ENCODE results near the gene CRNN. TPM values are rescaled to one million over a fixed set of nuclear protein-coding genes. Genes with fewer than 3 reads are reported as not detected.

CRNN gene
- total and polyA plus RNA-seq, 2 experiments from 2014 or later: not detected

GRCh38 chr1:152392909-152393308 lies 21.2 kb downstream of the CRNN start:
- DNase-seq (ENCODE audit: low read depth in 1 of 2, low spot score in 1 of 2): no peak
- no peaks in the 10 kb centered on the region for H3K27me3 ChIP-seq
- H3K4me3 ChIP-seq: no peak overlapping the region
- no peak for TF ChIP-seq CTCF (IDR thresholded peaks at IDR 0.05; ENCODE audit: low read depth, low read length)
- no peaks in the 10 kb centered on the region for H3K36me3 ChIP-seq
- no peaks in the 10 kb centered on the region for H3K9me3 ChIP-seq (ENCODE audit: low read depth)
- H3K27ac ChIP-seq: no peak overlapping the region
- H3K4me1 ChIP-seq (ENCODE audit: low read depth): no peaks in the 10 kb centered on the region

- TF ChIP-seq CTCF (IDR thresholded peaks at IDR 0.05; ENCODE audit: low read depth, low read length): no peak
- no peaks in the 10 kb centered on the region for H3K27me3 ChIP-seq
- no peak for DNase-seq (ENCODE audit: low read depth in 1 of 2, low spot score in 1 of 2)
- H3K36me3 ChIP-seq: no peaks in the 10 kb centered on the region
- no peak overlapping the region for H3K27ac ChIP-seq
- H3K4me3 ChIP-seq: no peak overlapping the region
- H3K9me3 ChIP-seq (ENCODE audit: low read depth): no peaks in the 10 kb centered on the region
- no peaks in the 10 kb centered on the region for H3K4me1 ChIP-seq (ENCODE audit: low read depth)
These were observed 25.2 kb downstream of the CRNN start for GRCh38 chr1:152388889-152389288.

- H3K4me1 ChIP-seq (ENCODE audit: low read depth): no peaks in the 10 kb centered on the region
- no peaks in the 10 kb centered on the region for H3K9me3 ChIP-seq (ENCODE audit: low read depth)
- H3K36me3 ChIP-seq: no peaks in the 10 kb centered on the region
- TF ChIP-seq CTCF (IDR thresholded peaks at IDR 0.05; ENCODE audit: low read depth, low read length): no peak
- peak in 1 of 2 donors; percentile 9 for DNase-seq (ENCODE audit: low read depth in 1 of 2, low spot score in 1 of 2)
- no peak overlapping the region for H3K27ac ChIP-seq
- no peaks in the 10 kb centered on the region for H3K27me3 ChIP-seq
- H3K4me3 ChIP-seq: no peak overlapping the region
These were observed 27.1 kb downstream of the CRNN start for GRCh38 chr1:152386940-152387339.

GRCh38 chr1:152380932-152381331 lies 33.1 kb downstream of the CRNN start:
- no peaks in the 10 kb centered on the region for H3K9me3 ChIP-seq (ENCODE audit: low read depth)
- no peaks in the 10 kb centered on the region for H3K27me3 ChIP-seq
- H3K4me3 ChIP-seq: no peak overlapping the region
- no peaks in the 10 kb centered on the region for H3K4me1 ChIP-seq (ENCODE audit: low read depth)
- no peak for TF ChIP-seq CTCF (IDR thresholded peaks at IDR 0.05; ENCODE audit: low read depth, low read length)
- no peak overlapping the region for H3K27ac ChIP-seq
- no peak for DNase-seq (ENCODE audit: low read depth in 1 of 2, low spot score in 1 of 2)
- no peaks in the 10 kb centered on the region for H3K36me3 ChIP-seq

- no peak overlapping the region for H3K27ac ChIP-seq
- no peaks in the 10 kb centered on the region for H3K4me1 ChIP-seq (ENCODE audit: low read depth)
- no peak overlapping the region for H3K4me3 ChIP-seq
- no peaks in the 10 kb centered on the region for H3K9me3 ChIP-seq (ENCODE audit: low read depth)
- H3K36me3 ChIP-seq: no peaks in the 10 kb centered on the region
- no peaks in the 10 kb centered on the region for H3K27me3 ChIP-seq
- TF ChIP-seq CTCF (IDR thresholded peaks at IDR 0.05; ENCODE audit: low read depth, low read length): no peak
- no peak for DNase-seq (ENCODE audit: low read depth in 1 of 2, low spot score in 1 of 2)
These were observed 39.6 kb downstream of the CRNN start for GRCh38 chr1:152374451-152374850.

- Histone ChIP-seq H3K36me3 (no peaks in the 10 kb centered on the region), H3K9me3 (ENCODE audit: low read depth) (no peaks in the 10 kb centered on the region), H3K4me1 (ENCODE audit: low read depth) (no peaks in the 10 kb centered on the region), H3K27ac (no peak overlapping the region), H3K27me3 (no peaks in the 10 kb centered on the region), H3K4me3 (no peak overlapping the region)
- TF ChIP-seq CTCF (IDR thresholded peaks at IDR 0.05; ENCODE audit: low read depth, low read length): no peak
- DNase-seq (ENCODE audit: low read depth in 1 of 2, low spot score in 1 of 2): no peak
These were observed 41.4 kb downstream of the CRNN start for GRCh38 chr1:152372672-152373071.
